H1 (cell line): ENCODE results near the gene TPP1. TPM values are rescaled to one million over a fixed set of nuclear protein-coding genes. Genes with fewer than 3 reads are reported as not detected.

ENCODE experiments used
- CHD7 ChIP-seq: fragments of 300-600 bp; sonication (generic); IDR thresholded peaks from 2 replicates; pipeline ENCODE4 v1.7.1; 2012; ENCODE audit warnings: low read length, moderate library complexity, mild to moderate bottlenecking, inconsistent platforms; ENCODE audit not compliant: insufficient replicate concordance
- CTBP2 ChIP-seq: IDR thresholded peaks from 2 replicates; pipeline ENCODE4 v1.7.0; 2011; ENCODE audit warnings: borderline replicate concordance, mild to moderate bottlenecking, moderate library complexity, mixed read lengths, low read length; ENCODE audit not compliant: insufficient read depth, insufficient read length
- MAFK ChIP-seq: IDR thresholded peaks from 2 replicates; pipeline ENCODE4 v1.6.1; 2012; ENCODE audit warnings: low read depth, mild to moderate bottlenecking, improper control_type of control experiment, low read length
- SIX5 ChIP-seq: IDR thresholded peaks from 2 replicates; pipeline ENCODE4 v1.6.1; 2011; ENCODE audit warnings: mild to moderate bottlenecking, low read depth, low read length
- polyA plus RNA-seq, 7 experiments: library from polyadenylated mRNA; depleted of rRNA in 3 of 7; stranded (reverse) in 5 of 7; unstranded in 2 of 7; fragments of >200 nt in 5 of 7; fragments of 200-250 nt in 2 of 7; gene quantifications; 1 replicate in 5 of 7; 2 replicates in 1 of 7; 4 replicates in 1 of 7; pipeline versions ENCODE4 v1.2.1 to v1.2.3, GENCODE V29; 2011 to 2013; ENCODE audit warnings: missing spikeins in 2 of 7, mixed read lengths in 2 of 7
- total RNA-seq: library from RNA; stranded (reverse); fragmentation: NEBNext Ultra II Directional; extraction: Animal tissue kit (Norgen Biotek cat#: 25700); gene quantifications from 2 replicates; pipeline ENCODE4 v1.2.1, GENCODE V29; 2021

TPP1 gene
- total and polyA plus RNA-seq, 2 of the 8 experiments (the other 6 are each of a cell fraction or from before 2014, with no cell fraction given), result 36.1 to 77.5 TPM

GRCh38 chr11:6604790-6605189, 14.4 kb downstream of the TPP1 start (continued):
- TF ChIP-seq CHD7, result no peak
- TF ChIP-seq MAFK, result no peak
- no peak for TF ChIP-seq SIX5
- no peak for TF ChIP-seq CTBP2
